Activated naive CD4-positive, alpha-beta T cell treated with anti-CD3 and anti-CD28 coated beads, Interleukin-2, amount 50 U/mL, for 24 hours (primary cell): ENCODE results near the gene NENF.
"Not testable (repeated sequence)": the region's sequence is repeated elsewhere in the genome, so short reads cannot be mapped to it uniquely, and the experiment has no call there.

Source experiments
- H3K27ac Mint-ChIP-seq: one replicate; pipeline ENCODE4 v1.8.0; 2021; ENCODE audit warnings: mild to moderate bottlenecking, mixed read lengths
- H3K27me3 Mint-ChIP-seq: one replicate; pipeline ENCODE4 v1.8.0; 2021; ENCODE audit warnings: mixed read lengths
- H3K36me3 Mint-ChIP-seq: one replicate; pipeline ENCODE4 v1.8.0; 2021; ENCODE audit warnings: mixed read lengths
- H3K4me1 Mint-ChIP-seq: one replicate; pipeline ENCODE4 v1.8.0; 2021; ENCODE audit warnings: mixed read lengths
- H3K4me3 Mint-ChIP-seq: one replicate; pipeline ENCODE4 v1.8.0; 2021; ENCODE audit warnings: mild to moderate bottlenecking, mixed read lengths
- H3K9me3 Mint-ChIP-seq: one replicate; pipeline ENCODE4 v1.8.0; 2021; ENCODE audit warnings: mixed read lengths

The NENF gene

GRCh38 chr1:212432661-212433576, at the start of gene NENF:
Gene NENF, plus strand, starts transcription at chr1:212432920. Its CDS starts 24 bp downstream, at chr1:212432944.
- Mint-ChIP-seq H3K9me3 (no peaks in the 10 kb centered on the region), H3K27ac (peak within 1 kb of the TSS; percentile 3), H3K4me3 (peak within 1 kb of the TSS; percentile 81), H3K36me3 (no peaks in the 10 kb centered on the region), H3K27me3 (no peaks in the 10 kb centered on the region), H3K4me1 (peaks cover 36% of the 10 kb centered on the region)

DNA sequence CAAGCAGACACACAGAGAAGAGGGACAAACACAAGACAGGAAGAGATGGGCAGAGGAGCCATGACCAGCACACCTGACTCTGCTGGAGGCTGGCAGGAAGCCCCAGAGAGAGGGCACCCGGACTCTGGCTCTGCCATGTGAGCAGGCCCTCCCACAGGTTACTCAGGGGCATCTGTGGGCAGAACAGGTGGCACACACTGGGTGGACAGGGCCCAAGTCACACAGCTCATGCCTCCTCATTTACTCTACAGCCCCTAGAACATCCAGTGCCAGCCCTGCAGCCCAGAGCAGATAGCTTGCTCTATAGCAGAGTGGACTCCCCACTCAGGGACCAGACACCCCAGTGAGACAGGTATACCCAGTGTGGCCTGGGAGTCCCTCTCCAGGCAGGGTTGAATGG, 46.7 kb upstream of the NENF start:
- Mint-ChIP-seq H3K4me1 (peaks cover 10% of the 10 kb centered on the region), H3K4me3 (no peak overlapping the region), H3K9me3 (peaks cover 9% of the 10 kb centered on the region), H3K27me3 (no peaks in the 10 kb centered on the region), H3K27ac (no peak overlapping the region), H3K36me3 (peaks cover 22% of the 10 kb centered on the region)

- Mint-ChIP-seq H3K4me1 (peaks cover 20% of the 10 kb centered on the region), H3K4me3 (no peak overlapping the region), H3K36me3 (peaks cover 26% of the 10 kb centered on the region), H3K27me3 (no peaks in the 10 kb centered on the region), H3K27ac (no peak overlapping the region), H3K9me3 (peaks cover 9% of the 10 kb centered on the region)
Observed at GRCh38 chr1:212388985-212389716, 43.6 kb upstream of the NENF start.

DNA sequence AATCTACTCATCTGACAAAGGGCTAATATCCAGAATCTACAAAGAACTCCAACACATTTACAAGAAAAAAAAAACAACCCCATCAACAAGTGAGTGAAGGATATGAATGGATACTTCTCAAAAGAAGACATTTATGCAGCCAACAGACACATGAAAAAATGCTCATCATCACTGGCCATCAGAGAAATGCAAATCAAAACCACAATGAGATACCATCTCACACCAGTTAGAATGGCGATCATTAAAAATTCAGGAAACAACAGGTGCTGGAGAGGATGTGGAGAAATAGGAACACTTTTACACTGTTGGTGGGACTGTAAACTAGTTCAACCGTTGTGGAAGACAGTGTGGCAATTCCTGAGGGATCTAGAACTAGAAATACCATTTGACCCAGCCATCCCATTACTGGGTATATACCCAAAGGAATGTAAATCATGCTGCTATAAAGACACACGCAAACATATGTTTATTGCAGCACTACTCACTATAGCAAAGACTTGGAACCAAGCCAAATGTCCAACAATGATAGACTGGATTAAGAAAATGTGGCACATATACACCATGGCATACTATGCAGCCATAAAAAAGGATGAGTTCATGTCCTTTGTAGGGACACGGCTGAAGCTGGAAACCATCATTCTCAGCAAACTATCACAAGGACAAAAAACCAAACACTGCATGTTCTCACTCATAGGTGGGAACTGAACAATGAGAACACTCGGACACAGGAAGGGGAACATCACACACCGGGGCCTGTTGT, 36.9 kb upstream of the NENF start:
- H3K36me3 Mint-ChIP-seq, result peaks cover 27% of the 10 kb centered on the region
- not testable (repeated sequence) for H3K9me3 Mint-ChIP-seq, H3K4me3 Mint-ChIP-seq, H3K27ac Mint-ChIP-seq, H3K27me3 Mint-ChIP-seq
- peaks cover 11% of the 10 kb centered on the region for H3K4me1 Mint-ChIP-seq

- H3K4me3 Mint-ChIP-seq, result no peak overlapping the region
- H3K27me3 Mint-ChIP-seq, result no peaks in the 10 kb centered on the region
- peaks cover 8% of the 10 kb centered on the region for H3K4me1 Mint-ChIP-seq
- peaks cover 24% of the 10 kb centered on the region for H3K36me3 Mint-ChIP-seq
- H3K9me3 Mint-ChIP-seq, result no peaks in the 10 kb centered on the region
- H3K27ac Mint-ChIP-seq, result no peak overlapping the region
Observed at GRCh38 chr1:212396638-212397037, 36.1 kb upstream of the NENF start.

DNA sequence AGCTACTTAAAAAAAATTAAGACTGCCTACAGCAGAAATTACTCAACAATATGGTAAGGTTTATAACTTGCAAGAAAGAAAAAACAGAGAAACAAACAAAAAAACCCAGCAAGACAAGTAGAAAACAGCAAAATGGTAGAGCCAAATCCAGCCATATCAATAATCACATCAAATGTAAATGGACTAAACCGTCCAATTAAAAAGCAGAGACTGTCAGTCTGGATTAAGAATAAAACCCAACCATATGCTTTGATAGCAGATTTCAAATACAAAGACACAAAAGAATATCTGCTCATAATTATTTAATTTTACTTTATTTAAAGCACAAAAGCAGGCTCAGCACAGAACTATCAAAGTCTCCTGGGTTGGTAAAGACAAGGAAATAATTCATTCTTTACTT, 35.5 kb upstream of the NENF start:
- Mint-ChIP-seq H3K4me3 (no peak overlapping the region), H3K4me1 (peaks cover 9% of the 10 kb centered on the region)

GRCh38 chr1:212401042-212401441, 31.7 kb upstream of the NENF start:
- H3K27ac Mint-ChIP-seq, result no peak overlapping the region
- H3K4me1 Mint-ChIP-seq, result peaks cover 3% of the 10 kb centered on the region
- peaks cover 33% of the 10 kb centered on the region for H3K36me3 Mint-ChIP-seq
- H3K27me3 Mint-ChIP-seq, result no peaks in the 10 kb centered on the region
- no peak overlapping the region for H3K4me3 Mint-ChIP-seq
- H3K9me3 Mint-ChIP-seq, result no peaks in the 10 kb centered on the region

More for the DNA sequence above, 35.5 kb upstream of the NENF start:
- peaks cover 24% of the 10 kb centered on the region for H3K36me3 Mint-ChIP-seq
- H3K9me3 Mint-ChIP-seq, result no peaks in the 10 kb centered on the region
- H3K27ac Mint-ChIP-seq, result no peak overlapping the region
- H3K27me3 Mint-ChIP-seq, result no peaks in the 10 kb centered on the region

GRCh38 chr1:212401838-212402582, 30.7 kb upstream of the NENF start:
- Mint-ChIP-seq H3K4me1 (peaks cover 3% of the 10 kb centered on the region), H3K27ac (no peak overlapping the region), H3K36me3 (peaks cover 27% of the 10 kb centered on the region), H3K27me3 (no peaks in the 10 kb centered on the region), H3K4me3 (no peak overlapping the region), H3K9me3 (no peaks in the 10 kb centered on the region)

DNA sequence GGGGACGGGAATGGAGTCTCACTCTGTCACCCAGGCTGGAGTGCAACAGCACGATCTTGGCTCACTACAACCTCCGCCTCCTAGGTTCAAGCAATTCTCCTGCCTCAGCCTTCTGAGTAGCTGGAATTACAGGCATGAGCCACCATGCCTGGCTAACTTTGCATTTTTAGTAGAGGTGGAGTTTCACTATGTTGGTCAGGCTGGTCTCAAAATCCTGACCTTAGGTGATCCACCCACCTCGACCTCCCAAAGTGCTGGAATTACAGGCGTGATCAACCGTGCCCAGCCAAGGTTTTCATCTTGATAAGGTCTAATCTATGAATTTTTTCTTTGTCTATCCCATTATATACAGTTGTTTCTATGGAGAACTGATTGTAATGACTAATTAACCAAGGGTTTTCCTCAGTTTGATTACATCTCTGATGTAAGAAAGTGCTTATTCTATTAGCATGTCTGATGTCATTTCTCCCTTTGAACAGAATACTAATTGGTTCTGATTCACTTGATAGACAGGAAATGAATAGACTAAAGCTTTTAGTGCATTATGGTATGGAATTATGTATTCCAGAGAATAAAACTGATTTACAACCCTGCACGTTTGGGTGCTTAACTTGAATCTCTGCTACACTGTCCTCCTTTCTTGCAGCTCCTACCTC, 29.9 kb upstream of the NENF start:
- Mint-ChIP-seq H3K4me3 (no peak overlapping the region), H3K9me3 (no peaks in the 10 kb centered on the region), H3K36me3 (peaks cover 23% of the 10 kb centered on the region), H3K27ac (no peak overlapping the region), H3K27me3 (no peaks in the 10 kb centered on the region), H3K4me1 (peaks cover 3% of the 10 kb centered on the region)

- H3K36me3 Mint-ChIP-seq, result peaks cover 13% of the 10 kb centered on the region
- H3K4me3 Mint-ChIP-seq, result no peak overlapping the region
- no peaks in the 10 kb centered on the region for H3K9me3 Mint-ChIP-seq
- H3K27me3 Mint-ChIP-seq, result no peaks in the 10 kb centered on the region
- no peak overlapping the region for H3K27ac Mint-ChIP-seq
- peaks cover 32% of the 10 kb centered on the region for H3K4me1 Mint-ChIP-seq
Observed at GRCh38 chr1:212410231-212410820, 22.4 kb upstream of the NENF start.

- peaks cover 12% of the 10 kb centered on the region for H3K36me3 Mint-ChIP-seq
- no peaks in the 10 kb centered on the region for H3K27me3 Mint-ChIP-seq
- no peaks in the 10 kb centered on the region for H3K9me3 Mint-ChIP-seq
- H3K4me1 Mint-ChIP-seq, result peaks cover 38% of the 10 kb centered on the region
- H3K27ac Mint-ChIP-seq, result no peak overlapping the region
- H3K4me3 Mint-ChIP-seq, result no peak overlapping the region
Observed at GRCh38 chr1:212412374-212412773, 20.3 kb upstream of the NENF start.

DNA sequence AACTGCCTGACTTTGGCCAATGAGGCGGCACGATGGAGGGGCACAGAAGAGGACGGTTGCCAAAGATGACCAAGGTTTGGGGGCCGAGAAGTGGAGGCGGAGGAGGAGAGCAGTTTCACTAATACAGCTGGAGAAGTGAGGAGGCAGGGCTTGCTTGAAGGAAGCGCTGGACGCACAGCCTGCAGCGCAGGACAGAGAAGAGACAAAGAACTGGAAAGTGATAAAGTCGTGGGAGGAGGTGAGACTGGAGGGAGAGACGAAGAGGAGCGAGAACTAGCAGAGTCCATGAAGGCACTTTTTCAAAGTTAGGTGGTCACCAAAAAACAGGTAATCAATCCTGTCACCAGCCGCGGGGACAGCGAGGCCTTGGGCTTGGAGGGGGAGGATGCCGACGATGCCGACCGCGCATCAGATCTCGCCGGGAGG, 18.8 kb upstream of the NENF start:
- H3K36me3 Mint-ChIP-seq, result peaks cover 9% of the 10 kb centered on the region
- peak overlapping the region; percentile 80 for H3K27ac Mint-ChIP-seq
- peaks cover 38% of the 10 kb centered on the region for H3K4me1 Mint-ChIP-seq
- no peaks in the 10 kb centered on the region for H3K27me3 Mint-ChIP-seq
- peak overlapping the region; percentile 97 for H3K4me3 Mint-ChIP-seq
- no peaks in the 10 kb centered on the region for H3K9me3 Mint-ChIP-seq

DNA sequence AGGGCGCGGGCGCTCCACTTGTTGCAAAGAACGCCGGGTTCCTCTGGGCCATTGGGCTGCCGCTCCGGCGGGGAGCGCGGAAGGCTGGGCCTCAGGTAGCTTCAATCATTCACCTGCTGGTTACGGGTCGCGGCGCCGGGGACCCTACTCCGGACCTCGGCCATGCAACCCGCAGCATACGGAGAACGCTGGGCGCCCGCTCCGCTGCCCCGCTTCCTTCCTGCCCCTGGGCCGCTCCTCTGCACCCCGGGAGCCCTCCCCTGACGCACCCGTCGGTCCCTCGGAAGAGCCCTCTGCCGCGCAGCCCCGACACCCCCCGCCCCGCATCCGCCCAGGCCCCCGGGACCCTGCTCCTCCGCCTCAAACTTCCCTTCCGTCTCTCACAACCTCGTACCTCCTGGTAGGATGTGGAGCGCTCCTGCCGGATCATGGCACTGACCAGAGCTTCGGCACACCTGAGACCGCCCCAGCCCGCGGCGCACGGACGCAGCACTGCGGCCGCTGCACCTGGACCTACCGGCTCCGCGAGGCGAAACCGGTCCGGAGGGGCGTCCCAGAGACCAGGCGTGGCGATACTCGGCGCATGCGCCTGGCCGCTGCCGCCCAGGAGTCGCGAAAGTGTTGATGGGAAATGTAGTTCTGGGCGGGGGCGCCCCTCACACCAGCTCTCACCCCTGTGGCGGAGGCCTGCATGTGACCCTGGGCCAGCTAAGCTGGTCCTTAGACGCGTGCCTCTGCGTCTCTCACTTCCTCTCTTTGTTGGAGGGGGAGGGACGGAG, 18.2 kb upstream of the NENF start, which contains the start of gene PACC1:
Gene PACC1 (minus strand): TSS at position 559 of the 779 bp plus-strand sequence. CDS start 129 bp downstream, at position 430.
- Mint-ChIP-seq H3K27me3 (no peaks in the 10 kb centered on the region), H3K36me3 (peaks cover 5% of the 10 kb centered on the region), H3K9me3 (no peaks in the 10 kb centered on the region), H3K27ac (peak within 1 kb of the TSS; percentile 93), H3K4me3 (peak within 1 kb of the TSS; percentile 97), H3K4me1 (peaks cover 38% of the 10 kb centered on the region)
